Vagina (tissue), 2 donors: ENCODE measurements around the gene EIF3F. TPM values are rescaled to one million over a fixed set of nuclear protein-coding genes. Genes with fewer than 3 reads are reported as not detected.

ENCODE experiments used
- DNase-seq, 2 donors: peaks; one replicate each; pipeline ENCODE4 v3.0.0-alpha.2; 2017; ENCODE audit errors: extremely low spot score in 2 of 2
- H3K27ac ChIP-seq: fragments of 200-600 bp; sonication (generic); one replicate; pipeline ENCODE4 v1.5.1; 2019
- H3K27me3 ChIP-seq: fragments of 200-600 bp; sonication (generic); one replicate; pipeline ENCODE4 v1.5.1; 2019
- H3K36me3 ChIP-seq, 2 donors: fragments of 200-600 bp; sonication (generic); one replicate each; pipeline ENCODE4 v1.5.1; 2017 to 2019
- H3K4me1 ChIP-seq: fragments of 200-600 bp; sonication (generic); one replicate; pipeline ENCODE4 v1.5.1; 2019
- H3K4me3 ChIP-seq, 2 donors: fragments of 200-600 bp; sonication (generic); 1 replicate in 1 of 2; 2 replicates in 1 of 2; pipeline ENCODE4 v1.5.1; 2016 to 2019
- H3K9me3 ChIP-seq: fragments of 200-600 bp; sonication (generic); one replicate; pipeline ENCODE4 v1.5.1; 2019
- POLR2A ChIP-seq, 2 donors: fragments of 450-650 bp; IDR thresholded peaks; one replicate each; pipeline ENCODE4 v1.6.1; 2017; ENCODE audit warnings: antibody characterized with exemption in 2 of 2, mild to moderate bottlenecking in 2 of 2, moderate library complexity in 2 of 2
- POLR2AphosphoS5 ChIP-seq, 2 donors: sonication (generic); formaldehyde crosslinking; IDR thresholded peaks; one replicate each; pipeline ENCODE4 v1.9.0; 2017; ENCODE audit warnings: antibody characterized with exemption in 2 of 2, mild to moderate bottlenecking in 2 of 2, low read depth in 1 of 2; ENCODE audit not compliant: insufficient read depth in 1 of 2
- intact Hi-C: fragments of 100-400 bp; cut with DNase I; formaldehyde crosslinking; loops from one replicate; pipeline ENCODE4 v1.15.1; 2023
- total RNA-seq: library from RNA; depleted of rRNA; stranded (reverse); fragments of >200 nt; gene quantifications from one replicate; pipeline ENCODE4 v1.2.3, GENCODE V29; 2016
- TF ChIP-seq, protein P1 (sequence below), 3 experiments: fragments of 450-650 bp in 2 of 3; fragments of 200-600 bp in 1 of 3; sonication (generic) in 1 of 3; IDR thresholded peaks; one replicate each; pipeline ENCODE4 v1.5.1; 2017 to 2019; ENCODE audit warnings: antibody characterized with exemption in 3 of 3, mild to moderate bottlenecking in 2 of 3, moderate library complexity in 2 of 3

Gene EIF3F
- total RNA-seq, 1 donor from 2014 or later, result 336 TPM

GRCh38 chr11:8009856-8010255 lies 22.7 kb downstream of the EIF3F start:
- TF ChIP-seq POLR2AphosphoS5 (IDR thresholded peaks at IDR 0.05; ENCODE audit: insufficient read depth in 1 of 2, low read depth in 1 of 2), result no peak
- Histone ChIP-seq H3K27me3 (no peaks in the 10 kb centered on the region), H3K4me1 (no peaks in the 10 kb centered on the region), H3K4me3 (no peak overlapping the region), H3K27ac (no peak overlapping the region), H3K36me3 (no peaks in the 10 kb centered on the region), H3K9me3 (no peaks in the 10 kb centered on the region)
- DNase-seq, result peak in 1 of 2 donors; percentile 54
- intact Hi-C loops, result loop anchor here (5.0 kb wide), 1 partner anchor 87 kb away; no protein-coding TSS in a partner anchor

- Histone ChIP-seq H3K27me3 (no peaks in the 10 kb centered on the region), H3K4me3 (no peak overlapping the region), H3K4me1 (no peaks in the 10 kb centered on the region), H3K27ac (no peak overlapping the region), H3K9me3 (no peaks in the 10 kb centered on the region), H3K36me3 (no peaks in the 10 kb centered on the region)
- DNase-seq, result peak in 1 of 2 donors; percentile 49
- TF ChIP-seq, protein P1, sequence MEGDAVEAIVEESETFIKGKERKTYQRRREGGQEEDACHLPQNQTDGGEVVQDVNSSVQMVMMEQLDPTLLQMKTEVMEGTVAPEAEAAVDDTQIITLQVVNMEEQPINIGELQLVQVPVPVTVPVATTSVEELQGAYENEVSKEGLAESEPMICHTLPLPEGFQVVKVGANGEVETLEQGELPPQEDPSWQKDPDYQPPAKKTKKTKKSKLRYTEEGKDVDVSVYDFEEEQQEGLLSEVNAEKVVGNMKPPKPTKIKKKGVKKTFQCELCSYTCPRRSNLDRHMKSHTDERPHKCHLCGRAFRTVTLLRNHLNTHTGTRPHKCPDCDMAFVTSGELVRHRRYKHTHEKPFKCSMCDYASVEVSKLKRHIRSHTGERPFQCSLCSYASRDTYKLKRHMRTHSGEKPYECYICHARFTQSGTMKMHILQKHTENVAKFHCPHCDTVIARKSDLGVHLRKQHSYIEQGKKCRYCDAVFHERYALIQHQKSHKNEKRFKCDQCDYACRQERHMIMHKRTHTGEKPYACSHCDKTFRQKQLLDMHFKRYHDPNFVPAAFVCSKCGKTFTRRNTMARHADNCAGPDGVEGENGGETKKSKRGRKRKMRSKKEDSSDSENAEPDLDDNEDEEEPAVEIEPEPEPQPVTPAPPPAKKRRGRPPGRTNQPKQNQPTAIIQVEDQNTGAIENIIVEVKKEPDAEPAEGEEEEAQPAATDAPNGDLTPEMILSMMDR (IDR thresholded peaks at IDR 0.05), result no peak
- TF ChIP-seq POLR2A (IDR thresholded peaks at IDR 0.05) (no peak), POLR2AphosphoS5 (IDR thresholded peaks at IDR 0.05; ENCODE audit: insufficient read depth in 1 of 2, low read depth in 1 of 2) (no peak)
- intact Hi-C loops, result loop anchor here (5.0 kb wide), 1 partner anchor 86 kb away; no protein-coding TSS in a partner anchor
Observed at GRCh38 chr11:8011371-8011770, 24.2 kb downstream of the EIF3F start.

DNA sequence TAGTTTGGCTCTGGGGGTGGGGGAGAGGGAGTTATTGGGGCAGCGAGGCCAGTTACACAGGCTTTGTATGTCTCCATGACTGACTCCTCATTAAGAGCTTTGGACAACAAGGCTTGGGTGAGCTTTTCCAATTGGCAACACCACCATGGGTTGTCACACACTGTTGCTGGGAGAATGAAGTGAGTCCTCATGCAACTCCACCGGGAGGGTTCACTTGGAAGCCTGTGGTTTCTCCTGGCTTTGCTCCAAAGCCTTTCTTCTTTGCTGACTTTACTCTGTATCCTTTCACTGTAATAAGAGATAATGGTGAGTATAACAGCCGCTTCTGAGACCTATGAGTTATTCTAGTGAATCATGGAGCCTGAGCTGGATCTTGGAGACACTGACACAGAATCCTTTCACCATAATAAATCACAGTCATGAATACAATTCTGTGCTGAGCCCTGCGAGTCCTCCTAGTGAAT lies 24.9 kb downstream of the EIF3F start:
- TF ChIP-seq POLR2AphosphoS5 (IDR thresholded peaks at IDR 0.05; ENCODE audit: insufficient read depth in 1 of 2, low read depth in 1 of 2), result no peak
- TF ChIP-seq POLR2A (IDR thresholded peaks at IDR 0.05), result no peak
- TF ChIP-seq, protein P1 (IDR thresholded peaks at IDR 0.05), result no peak
- no peaks in the 10 kb centered on the region for H3K27me3 ChIP-seq
- H3K9me3 ChIP-seq, result no peaks in the 10 kb centered on the region
- H3K36me3 ChIP-seq, result no peaks in the 10 kb centered on the region
- peak in 1 of 2 donors; percentile 69 for DNase-seq
- intact Hi-C loops, result loop anchor here (5.0 kb wide), 1 partner anchor 85 kb away; no protein-coding TSS in a partner anchor
- H3K27ac ChIP-seq, result no peak overlapping the region
- no peak overlapping the region for H3K4me3 ChIP-seq
- H3K4me1 ChIP-seq, result no peaks in the 10 kb centered on the region

- H3K4me3 ChIP-seq, result no peak overlapping the region
- no peaks in the 10 kb centered on the region for H3K9me3 ChIP-seq
- peaks cover 11% of the 10 kb centered on the region for H3K4me1 ChIP-seq
- H3K27me3 ChIP-seq, result no peaks in the 10 kb centered on the region
- DNase-seq, result peak in 1 of 2 donors; percentile 75
- TF ChIP-seq, protein P1 (IDR thresholded peaks at IDR 0.05), result no peak
- no peak for TF ChIP-seq POLR2A (IDR thresholded peaks at IDR 0.05)
- no peaks in the 10 kb centered on the region for H3K36me3 ChIP-seq
- intact Hi-C loops, result loop anchor here (5.0 kb wide), 1 partner anchor 83 kb away; no protein-coding TSS in a partner anchor
- no peak overlapping the region for H3K27ac ChIP-seq
Observed at GRCh38 chr11:8013833-8014232, 26.7 kb downstream of the EIF3F start.

DNA sequence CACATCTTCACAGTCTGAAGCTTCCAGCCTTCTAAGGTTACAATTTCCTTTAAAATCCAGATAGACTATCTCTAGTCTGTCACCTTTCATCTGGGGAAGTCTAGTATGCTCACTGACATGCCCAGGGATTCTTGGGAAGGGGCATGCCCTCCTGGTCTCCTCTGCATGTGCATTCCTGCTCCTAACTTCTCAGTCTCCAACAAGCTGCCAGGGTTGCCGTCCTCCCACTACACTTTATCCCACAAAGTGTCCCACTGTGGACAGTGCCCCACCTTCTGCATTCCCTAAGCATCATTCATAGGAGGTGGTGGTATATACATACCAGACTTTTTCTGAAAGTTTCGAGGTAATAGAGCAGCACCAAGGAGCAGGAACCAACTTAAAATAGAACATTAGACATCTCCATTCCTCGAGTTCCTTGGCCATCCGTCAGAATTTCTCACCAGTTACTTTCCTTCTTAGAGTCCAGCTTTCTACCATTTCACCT lies 28.7 kb downstream of the EIF3F start:
- no peaks in the 10 kb centered on the region for H3K36me3 ChIP-seq
- H3K9me3 ChIP-seq, result no peaks in the 10 kb centered on the region
- no peak overlapping the region for H3K4me3 ChIP-seq
- TF ChIP-seq, protein P1 (IDR thresholded peaks at IDR 0.05), result no peak
- TF ChIP-seq POLR2A (IDR thresholded peaks at IDR 0.05) (no peak), POLR2AphosphoS5 (IDR thresholded peaks at IDR 0.05; ENCODE audit: insufficient read depth in 1 of 2, low read depth in 1 of 2) (no peak)
- intact Hi-C loops, result loop anchor here (5.0 kb wide), 1 partner anchor 72 kb away; no protein-coding TSS in a partner anchor
- no peak overlapping the region for H3K27ac ChIP-seq
- H3K4me1 ChIP-seq, result peaks cover 26% of the 10 kb centered on the region
- peak in 1 of 2 donors; percentile 60 for DNase-seq
- H3K27me3 ChIP-seq, result no peaks in the 10 kb centered on the region
